Dermis blood vessel endothelial cell (primary cell): ENCODE results near the gene TMX1. TPM values are rescaled to one million over a fixed set of nuclear protein-coding genes. Genes with fewer than 3 reads are reported as not detected.
A peak's percentile ranks its signal among the peaks of the same experiment; 100 is the strongest.

Experiments used
- DNase-seq: peaks from one replicate; pipeline ENCODE4 v3.0.0; 2010
- total RNA-seq: library from RNA; depleted of rRNA; stranded (reverse); fragments of >200 nt; gene quantifications from 2 replicates; pipeline ENCODE4 v1.2.3, GENCODE V29; 2014

TMX1 gene
- total RNA-seq, 1 donor from 2014 or later: 62.8 TPM

GRCh38 chr14:51242545-51243490 lies 2.8 kb downstream of the TMX1 start:
- DNase-seq: no peak

GRCh38 chr14:51244591-51244990 lies 4.5 kb downstream of the TMX1 start:
- no peak for DNase-seq

- no peak for DNase-seq
Measured at GRCh38 chr14:51246032-51246431, 6.0 kb downstream of the TMX1 start.

- DNase-seq: no peak
Measured at GRCh38 chr14:51248016-51248987, 8.3 kb downstream of the TMX1 start.

- no peak for DNase-seq
Measured at GRCh38 chr14:51251486-51251885, 11.4 kb downstream of the TMX1 start.

- DNase-seq: no peak
Measured at GRCh38 chr14:51253880-51254279, 13.8 kb downstream of the TMX1 start.

GRCh38 chr14:51258280-51258679 lies 18.2 kb downstream of the TMX1 start:
- no peak for DNase-seq

- no peak for DNase-seq
Measured at GRCh38 chr14:51258788-51259187, 18.7 kb downstream of the TMX1 start.

- DNase-seq: no peak
Measured at GRCh38 chr14:51260225-51260624, 20.2 kb downstream of the TMX1 start.

GRCh38 chr14:51261151-51261550 lies 21.1 kb downstream of the TMX1 start:
- no peak for DNase-seq

GRCh38 chr14:51262868-51263267 lies 22.8 kb downstream of the TMX1 start:
- DNase-seq: no peak

GRCh38 chr14:51269634-51270033 lies 29.6 kb downstream of the TMX1 start:
- DNase-seq: no peak

GRCh38 chr14:51276605-51277004 lies 36.6 kb downstream of the TMX1 start:
- DNase-seq: no peak

GRCh38 chr14:51277753-51278415 lies 37.8 kb downstream of the TMX1 start:
- DNase-seq: no peak

GRCh38 chr14:51282517-51282916 lies 42.5 kb downstream of the TMX1 start:
- DNase-seq: no peak

GRCh38 chr14:51283402-51284085 lies 43.5 kb downstream of the TMX1 start:
- DNase-seq: peak; percentile 93

GRCh38 chr14:51284241-51284640 lies 44.2 kb downstream of the TMX1 start:
- no peak for DNase-seq

- no peak for DNase-seq
Measured at GRCh38 chr14:51285120-51285519, 45.1 kb downstream of the TMX1 start.

GRCh38 chr14:51289169-51289568 lies 49.1 kb downstream of the TMX1 start:
- no peak for DNase-seq

- DNase-seq: no peak
Measured at GRCh38 chr14:51290132-51290531, 50.1 kb downstream of the TMX1 start.

GRCh38 chr14:51291016-51291415 lies 51.0 kb downstream of the TMX1 start:
- no peak for DNase-seq
